Sciatic nerve (tissue), 2 donors: ENCODE measurements around the gene TRABD2B. TPM values are rescaled to one million over a fixed set of nuclear protein-coding genes. Genes with fewer than 3 reads are reported as not detected.

Experiments used
- ATAC-seq: fragments of 200-7000 bp; cut with Tn5 transposase; one replicate; pipeline ENCODE4 v1.9.1; 2020; ENCODE audit warnings: mild to moderate bottlenecking, moderate library complexity
- DNase-seq: peaks from one replicate; pipeline ENCODE4 v3.0.0-alpha.2; 2020; ENCODE audit warnings: low spot score
- intact Hi-C: fragments of 100-400 bp; cut with DNase I; formaldehyde crosslinking; loops from one replicate; pipeline ENCODE4 v1.14.2; 2022
- total RNA-seq: library from RNA; stranded (reverse); fragmentation: NEBNext Ultra II Directional; extraction: Animal tissue kit (Norgen Biotek cat#: 25700); gene quantifications from one replicate; pipeline ENCODE4 v1.2.1, GENCODE V29; 2021
- donor health status: DM: no; HTN: no; CAD: no.
- donor health status: DM: no; HTN: no; CAD: no.

The TRABD2B gene
- total RNA-seq, 1 donor from 2014 or later: 5.0 TPM

DNA sequence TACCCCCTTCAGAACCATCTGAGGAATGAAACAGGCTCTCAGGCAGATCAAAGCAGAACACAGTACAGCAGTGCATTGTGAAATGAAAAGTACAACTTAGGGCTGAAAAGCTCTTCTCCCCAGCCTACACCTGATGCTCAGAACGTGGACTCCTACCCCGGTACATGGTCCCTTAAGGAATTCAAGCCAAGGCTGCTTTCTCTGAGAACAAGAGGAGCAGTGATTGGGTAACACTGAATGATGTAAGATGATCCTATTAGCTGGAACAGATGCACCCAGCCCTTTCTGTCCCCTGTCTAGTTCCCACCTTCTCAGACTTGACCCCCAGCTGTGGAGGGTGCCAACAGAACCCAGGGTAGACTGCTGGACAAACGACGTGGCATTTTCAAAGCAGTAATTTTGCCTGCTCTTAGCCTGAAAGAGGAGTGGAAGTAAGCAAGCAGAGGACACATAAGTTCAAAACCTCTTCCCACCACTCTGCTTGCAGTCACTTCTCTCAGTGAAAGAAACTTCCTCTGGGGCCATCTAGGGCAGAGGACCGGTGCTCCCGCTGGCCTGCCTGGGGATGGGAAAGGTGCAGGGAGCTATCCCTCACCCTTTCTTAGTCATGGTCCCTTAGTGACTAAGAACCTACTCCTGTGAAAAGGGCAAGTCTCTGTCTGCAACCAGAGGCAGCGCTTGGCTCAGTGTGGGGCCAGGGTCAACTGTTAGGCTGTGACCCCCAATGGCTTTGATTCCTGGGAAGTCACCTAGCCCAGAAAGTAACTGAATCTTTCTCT is 72.7 kb downstream of the TRABD2B start:
- DNase-seq: no peak
- intact Hi-C loops: no loop called here
- no peak for ATAC-seq

DNA sequence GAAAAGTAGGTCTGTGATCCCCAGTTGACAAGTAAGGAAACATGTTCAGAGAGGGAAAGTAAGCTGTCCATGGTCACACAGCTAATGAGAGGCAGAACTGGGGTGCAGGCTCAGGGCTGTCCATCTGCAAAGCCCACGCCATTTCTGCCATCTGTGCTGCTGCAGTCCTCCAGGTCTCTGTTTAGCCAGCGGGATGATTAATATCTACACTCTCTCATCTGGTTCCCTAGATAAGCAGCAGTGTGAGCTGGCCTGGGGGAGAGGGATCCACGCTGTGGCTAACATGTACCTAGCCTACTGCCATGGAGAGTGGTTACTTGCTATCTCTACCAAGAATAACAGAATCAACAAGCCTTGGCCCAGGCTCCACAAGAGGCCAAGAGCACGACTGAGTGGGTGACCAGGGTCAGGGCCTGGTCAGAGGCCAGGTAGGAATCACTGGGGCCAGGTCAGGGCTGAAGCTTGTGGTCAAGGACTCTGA is 75.2 kb downstream of the TRABD2B start:
- DNase-seq: no peak
- intact Hi-C loops: no loop called here
- no peak for ATAC-seq

DNA sequence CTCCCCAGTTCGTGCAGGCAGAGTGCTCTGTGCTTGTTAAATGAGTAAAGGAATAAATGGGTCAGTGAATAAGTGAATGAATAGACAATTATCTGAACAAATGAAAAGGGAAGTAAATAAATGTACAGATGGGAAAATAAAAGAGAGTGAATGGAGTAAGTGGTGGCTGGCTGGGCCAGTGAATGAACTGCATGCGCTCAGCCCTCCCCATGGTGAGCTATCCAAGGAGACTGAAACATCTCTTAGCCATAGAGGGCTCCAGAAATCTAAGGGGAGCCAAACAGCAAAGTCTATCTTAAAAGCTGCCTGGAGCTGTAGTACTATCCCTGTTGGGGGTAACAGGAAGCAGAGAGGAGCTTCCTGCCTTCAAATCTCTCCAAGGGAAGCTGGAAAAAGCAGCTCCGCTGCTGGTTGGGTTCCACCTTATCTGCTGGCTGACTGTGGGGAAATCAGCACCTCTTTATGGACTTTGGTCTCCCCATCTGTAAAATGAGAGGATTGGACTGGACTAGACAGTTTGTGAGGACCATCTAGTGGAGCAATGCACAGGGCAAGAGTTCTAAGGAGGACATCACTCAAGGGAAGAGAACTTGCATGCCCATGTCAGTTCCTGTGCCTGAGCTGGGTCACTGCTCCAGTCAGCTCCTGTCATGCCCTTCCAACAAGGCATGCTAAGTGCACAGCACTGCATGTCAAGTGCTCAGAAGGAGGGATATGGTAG is 77.9 kb downstream of the TRABD2B start:
- ATAC-seq (no peak), DNase-seq (no peak)
- intact Hi-C loops: no loop called here

DNA sequence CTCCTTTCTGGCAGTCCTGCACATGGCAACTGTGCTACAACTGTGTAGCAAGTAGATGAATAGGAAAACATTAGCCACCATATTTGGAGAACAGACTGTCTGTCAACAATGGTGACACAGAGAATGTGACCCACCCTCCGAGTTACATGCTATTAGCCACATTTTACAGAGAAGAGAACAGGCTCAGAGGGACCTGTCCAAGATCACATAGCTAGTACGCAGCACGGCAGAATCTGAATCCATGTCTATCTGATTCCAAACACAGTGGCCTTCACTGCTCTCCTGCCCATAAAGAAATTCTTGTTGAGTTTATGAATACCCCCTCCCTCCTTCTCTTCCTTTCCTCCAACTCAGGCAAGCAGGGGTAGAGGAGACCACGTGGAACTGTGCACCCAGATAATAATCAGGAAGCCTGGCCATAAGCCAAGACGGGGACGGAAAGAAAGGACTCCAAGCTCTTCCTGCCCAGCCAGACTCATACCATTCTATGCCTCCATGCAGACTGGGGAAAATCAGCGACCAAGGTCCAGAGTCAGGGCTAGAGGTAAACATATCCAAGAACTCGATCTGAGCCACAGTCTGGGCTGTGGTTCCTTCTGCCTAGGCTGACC is 78.8 kb downstream of the TRABD2B start:
- intact Hi-C loops: no loop called here
- DNase-seq (no peak), ATAC-seq (no peak)

DNA sequence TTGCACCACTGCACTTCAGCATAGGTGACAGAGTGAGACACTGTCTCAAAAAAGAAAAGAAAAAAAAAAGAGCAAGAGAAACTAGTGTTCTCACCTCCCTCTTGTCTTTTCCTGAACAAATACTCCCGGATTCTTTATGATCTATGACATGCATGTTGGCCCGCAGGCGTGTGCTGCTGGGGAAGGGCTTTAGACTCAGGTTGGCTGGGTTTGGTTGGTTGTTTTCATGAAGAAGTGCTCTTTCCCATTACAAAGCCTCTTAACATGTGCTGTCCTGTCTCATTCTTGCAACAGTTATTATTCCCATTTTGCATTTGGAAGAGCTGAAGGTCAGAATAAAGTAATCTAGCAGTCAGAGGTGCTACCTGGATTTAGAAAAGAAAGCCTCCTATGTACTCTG is 79.5 kb downstream of the TRABD2B start:
- intact Hi-C loops: no loop called here
- ATAC-seq: no peak
- DNase-seq: no peak

DNA sequence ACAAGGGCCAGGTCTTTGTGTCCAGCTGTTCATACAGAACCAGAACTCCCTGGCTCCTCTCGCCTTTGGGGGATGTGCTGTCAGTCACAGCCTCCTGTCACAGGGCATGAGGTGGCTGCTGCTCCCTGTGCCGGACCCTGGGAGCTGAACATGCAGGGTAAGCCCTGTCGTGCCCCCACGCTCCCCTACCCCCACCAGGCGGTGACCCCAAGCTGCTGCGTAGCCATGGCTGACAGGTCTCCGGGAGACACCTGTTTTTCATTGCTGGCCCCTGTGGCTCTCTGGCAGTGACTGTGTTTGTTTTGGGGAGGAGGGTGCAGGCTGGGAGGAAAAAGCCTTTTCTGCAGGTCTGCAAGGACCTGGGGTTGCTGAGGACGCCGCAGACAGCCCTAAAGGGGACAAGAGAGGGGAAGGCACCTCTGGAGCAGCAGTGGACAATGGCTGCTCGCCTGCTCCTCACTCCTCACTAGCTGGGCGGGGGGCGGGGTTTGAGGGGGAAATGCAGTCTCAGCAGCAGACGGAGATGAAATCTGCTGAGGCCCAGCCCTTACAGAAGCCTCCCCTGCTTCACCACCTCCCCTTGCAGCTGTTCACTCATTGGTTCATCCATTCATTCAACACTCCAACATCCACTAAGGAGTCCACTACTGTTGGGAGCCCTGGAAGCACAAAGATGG is 81.4 kb downstream of the TRABD2B start:
- intact Hi-C loops: no loop called here
- DNase-seq (no peak), ATAC-seq (no peak)

DNA sequence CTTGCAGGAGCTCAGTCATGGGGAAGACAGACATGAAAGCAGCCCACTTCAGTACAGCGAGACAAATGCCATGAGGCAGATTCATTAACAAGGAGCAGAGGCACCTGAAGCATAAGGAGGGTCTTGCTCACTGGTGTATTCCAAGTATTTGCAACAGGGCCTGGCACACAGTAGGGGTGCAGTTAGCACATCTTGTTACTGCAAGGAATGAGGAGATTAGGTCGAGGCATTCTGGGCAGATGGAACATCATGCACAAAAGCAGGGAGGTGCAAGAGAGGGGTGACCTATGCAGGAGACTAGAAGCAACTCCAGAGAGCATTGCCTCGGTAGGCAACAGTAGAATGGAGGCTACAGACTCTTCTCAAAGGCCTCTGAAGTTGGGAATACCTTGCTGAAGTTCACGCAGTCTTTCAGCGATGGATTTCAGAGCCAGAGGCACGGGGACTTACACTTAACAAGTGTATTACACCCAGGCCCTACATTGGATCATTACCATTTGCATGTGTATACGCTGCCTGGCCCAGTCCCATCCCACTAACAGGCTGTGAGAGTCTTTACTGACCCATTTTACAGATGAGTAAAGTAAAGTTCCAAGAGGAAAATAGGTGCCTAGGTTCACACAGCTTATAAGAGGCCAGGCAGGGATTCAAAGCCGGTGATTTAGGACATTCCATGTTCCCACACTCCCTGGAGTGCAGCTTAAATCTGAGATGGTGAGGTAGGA is 82.1 kb downstream of the TRABD2B start:
- intact Hi-C loops: no loop called here
- ATAC-seq (no peak), DNase-seq (no peak)

DNA sequence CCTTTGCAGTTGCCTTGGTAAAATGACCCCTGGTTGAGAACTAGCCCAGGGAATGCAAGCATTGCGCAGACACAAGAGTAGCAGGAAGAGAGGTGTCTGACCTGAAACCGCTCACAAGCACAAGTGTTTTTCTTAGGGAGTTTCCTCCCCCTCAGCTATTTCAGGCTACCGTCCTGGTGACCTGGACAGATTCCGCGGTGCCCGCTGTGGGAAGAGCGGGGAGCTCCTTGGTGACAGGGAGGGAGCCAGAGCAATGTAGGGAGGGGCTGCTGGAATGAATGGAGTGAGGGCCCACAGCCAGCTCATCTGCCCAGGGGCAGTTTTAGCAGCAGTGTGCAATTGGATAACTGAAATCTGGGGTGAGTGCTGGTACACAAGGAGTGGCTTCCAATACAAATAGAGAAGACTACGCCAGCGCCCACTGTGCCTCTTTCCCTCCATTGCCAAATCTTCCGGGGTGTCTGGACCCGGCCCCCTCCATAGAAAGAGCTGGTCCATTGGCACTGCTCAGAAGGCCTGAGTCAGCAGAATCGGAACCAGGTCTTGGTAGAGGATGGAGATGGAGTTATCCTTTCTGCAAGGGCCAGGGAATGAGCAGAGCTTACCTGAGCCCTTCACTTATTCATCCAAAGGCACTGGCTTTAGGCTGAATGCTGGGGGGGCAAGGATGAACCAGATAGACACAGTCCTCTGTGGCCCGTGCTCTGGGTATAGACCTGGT is 82.8 kb downstream of the TRABD2B start:
- no peak for ATAC-seq

DNA sequence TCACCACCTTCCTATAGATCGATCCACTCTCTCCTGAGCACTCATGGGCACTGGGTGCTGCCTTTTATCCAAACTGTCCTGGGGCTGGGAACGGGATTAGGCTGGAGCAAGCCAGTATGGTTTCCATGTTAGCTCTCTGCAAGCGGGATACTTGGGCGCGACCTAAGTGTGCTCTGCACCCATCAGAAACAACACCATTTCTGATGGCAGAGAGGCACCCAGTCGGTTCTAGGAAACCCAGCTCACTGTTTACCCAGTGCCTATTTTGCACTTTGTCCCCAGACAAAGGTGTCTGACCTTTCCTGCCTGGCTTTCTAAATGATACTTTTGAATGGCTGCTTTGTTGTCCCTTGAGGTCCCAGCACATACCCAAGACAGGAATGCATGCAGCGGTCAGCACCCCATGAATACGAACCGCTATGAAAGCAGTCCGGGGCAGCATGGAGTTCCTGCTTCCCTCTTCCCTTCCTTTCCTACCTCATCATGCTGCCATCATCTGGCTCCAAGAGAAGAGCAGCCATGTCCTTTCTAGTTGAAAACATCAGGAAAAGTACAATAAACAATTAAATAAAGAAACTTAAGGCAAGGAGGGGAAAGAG is 83.9 kb downstream of the TRABD2B start:
- DNase-seq: no peak
- intact Hi-C loops: no loop called here
- ATAC-seq: no peak

More for the DNA sequence above, 82.8 kb downstream of the TRABD2B start:
- DNase-seq: no peak
- intact Hi-C loops: no loop called here

DNA sequence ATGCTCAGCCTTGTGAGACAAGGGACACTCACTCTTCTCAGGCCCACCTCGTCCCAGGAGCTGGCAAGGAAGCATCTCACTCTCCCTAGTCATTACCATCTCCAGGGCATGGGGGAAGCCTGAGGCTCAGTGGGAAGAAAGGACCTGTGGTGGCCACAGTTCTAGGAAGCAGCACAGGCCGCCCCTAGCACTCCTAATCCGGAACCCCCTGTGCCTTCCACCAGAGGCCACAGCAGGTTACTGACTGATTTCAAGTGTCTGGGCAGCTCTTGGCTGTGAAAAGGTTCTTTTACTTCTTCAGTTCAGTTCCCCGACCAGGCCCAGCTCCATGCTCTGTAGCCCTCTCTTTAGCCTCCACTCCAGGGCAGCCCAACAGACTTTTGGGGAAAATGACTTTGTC is 84.4 kb downstream of the TRABD2B start:
- intact Hi-C loops: no loop called here
- DNase-seq: no peak
- no peak for ATAC-seq

DNA sequence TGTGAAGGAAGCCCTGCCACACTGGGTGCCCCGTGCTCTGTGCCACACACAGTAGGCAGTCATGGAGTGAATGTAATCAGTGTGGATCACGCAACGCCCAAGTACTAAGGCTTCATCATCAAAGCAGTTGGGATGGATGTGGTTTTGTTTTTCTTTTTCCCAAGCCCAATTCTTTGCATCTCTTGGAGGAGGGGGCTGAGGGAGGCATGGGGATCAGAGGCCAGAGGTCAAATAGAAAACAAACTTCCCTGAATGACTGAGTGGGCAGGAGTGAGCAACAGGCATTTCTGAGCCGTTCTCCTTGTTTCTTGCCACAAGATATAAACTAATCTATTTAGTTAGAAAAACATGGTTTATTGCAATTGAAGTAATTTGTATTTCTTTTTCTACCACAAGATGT is 85.3 kb downstream of the TRABD2B start:
- no peak for ATAC-seq
- intact Hi-C loops: no loop called here
- no peak for DNase-seq

DNA sequence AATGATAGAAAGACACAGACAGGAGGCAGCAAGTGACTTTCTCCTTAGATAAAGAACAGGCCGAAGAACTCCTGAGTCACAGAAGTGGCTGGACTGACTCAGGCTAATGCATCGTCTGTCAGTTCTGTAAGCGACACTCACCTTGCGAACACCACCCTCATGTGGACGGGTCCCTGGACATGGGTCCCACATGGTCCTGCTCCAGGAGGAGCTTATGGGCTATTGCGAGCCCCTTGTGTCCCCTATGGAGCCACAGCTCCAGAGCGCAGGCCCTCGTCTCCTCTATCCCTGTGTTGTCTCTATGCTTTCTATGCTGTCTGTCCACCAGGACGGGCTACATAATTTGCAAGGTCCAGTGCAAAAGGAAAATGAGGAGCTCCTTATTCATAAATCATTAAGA is 85.8 kb downstream of the TRABD2B start:
- DNase-seq (no peak), ATAC-seq (no peak)
- intact Hi-C loops: no loop called here

DNA sequence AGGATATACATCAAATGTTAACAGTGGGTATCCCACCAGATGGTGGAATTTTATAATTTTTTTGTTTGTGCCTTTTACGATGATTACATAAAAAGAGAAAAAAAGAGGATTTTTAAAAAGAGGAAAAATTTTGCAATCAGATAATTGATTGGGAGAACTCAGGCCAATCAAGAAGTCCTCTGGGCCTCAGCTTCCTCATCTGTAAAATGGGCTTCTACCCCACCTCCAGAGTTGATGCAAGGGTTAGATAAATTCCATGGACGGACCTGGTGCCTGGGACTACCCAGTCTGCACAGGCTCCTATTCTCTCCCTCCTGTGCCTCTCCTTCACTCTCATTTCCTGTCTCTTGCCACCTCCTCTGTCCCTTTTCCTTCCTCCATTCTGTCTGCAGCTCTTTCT is 88.9 kb downstream of the TRABD2B start:
- DNase-seq: no peak
- intact Hi-C loops: no loop called here
- ATAC-seq: no peak

DNA sequence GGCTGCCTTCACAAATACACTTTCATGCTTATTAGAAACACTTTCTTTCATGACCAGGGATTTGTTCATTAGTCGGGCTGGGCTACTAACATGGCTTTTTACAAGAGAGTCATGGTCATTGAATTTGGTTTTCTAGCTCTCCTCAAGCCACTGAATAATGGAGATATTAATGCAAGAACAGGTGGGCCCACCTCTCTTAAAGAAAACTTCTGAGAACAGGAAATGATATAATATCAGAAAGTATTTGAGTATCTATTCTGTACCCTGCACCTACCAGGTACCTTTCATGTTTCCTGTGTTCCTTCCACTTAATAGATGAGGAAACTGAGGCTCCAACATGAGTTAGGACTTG is 90.0 kb downstream of the TRABD2B start:
- ATAC-seq: no peak
- DNase-seq: no peak
- intact Hi-C loops: no loop called here

DNA sequence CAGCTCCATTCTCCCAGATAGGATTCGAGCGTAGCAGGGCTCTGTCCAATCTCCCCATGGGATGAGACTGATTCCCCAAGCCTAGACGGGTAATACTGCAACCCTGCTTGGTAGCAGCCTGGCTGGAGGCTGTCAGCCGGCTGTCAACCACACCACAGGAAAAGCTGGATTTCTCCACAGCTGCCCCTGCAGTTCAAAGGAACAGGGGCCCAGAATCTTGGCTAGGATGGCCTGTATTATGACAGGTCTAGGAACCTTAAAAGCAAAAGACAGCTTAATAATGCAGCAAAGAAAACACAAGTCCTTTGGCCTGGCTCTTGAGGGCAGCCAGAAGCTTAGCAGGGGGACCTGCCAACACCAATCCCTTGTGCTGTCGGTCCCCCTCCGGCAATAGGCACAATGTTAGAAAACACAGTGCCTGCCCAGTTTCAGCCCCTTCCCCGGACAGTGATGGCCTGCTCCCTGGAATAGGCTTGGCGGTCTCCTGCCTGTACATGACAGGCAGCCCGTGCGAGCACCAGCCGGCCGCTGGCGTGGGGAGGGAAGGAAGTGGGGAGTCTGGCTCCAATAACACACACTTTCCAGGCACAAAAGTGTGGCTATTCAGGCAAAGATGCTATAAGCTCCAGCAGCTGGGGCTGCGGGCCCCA is 90.5 kb downstream of the TRABD2B start:
- no peak for DNase-seq
- no peak for ATAC-seq
- intact Hi-C loops: no loop called here

DNA sequence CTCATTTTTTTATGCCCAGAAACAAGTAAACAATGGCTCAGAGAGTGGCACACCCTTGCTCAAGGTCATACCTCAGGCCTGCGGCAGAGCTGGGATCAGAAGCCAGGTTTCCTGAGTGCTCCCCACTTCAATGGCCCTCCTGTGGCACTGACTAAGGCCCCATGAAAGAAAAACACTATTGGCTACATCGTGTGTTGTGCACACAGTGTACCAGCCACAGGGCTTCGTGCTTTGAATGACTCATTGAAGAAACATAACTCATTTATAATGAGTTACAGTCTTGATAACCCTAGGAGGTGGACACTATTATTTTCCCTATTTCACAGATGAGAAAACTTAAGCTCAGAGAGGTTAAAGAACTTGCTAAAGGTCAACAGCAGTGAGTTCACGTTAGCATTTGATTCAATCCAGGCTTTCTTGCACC is 91.2 kb downstream of the TRABD2B start:
- DNase-seq (no peak), ATAC-seq (no peak)
- intact Hi-C loops: no loop called here

DNA sequence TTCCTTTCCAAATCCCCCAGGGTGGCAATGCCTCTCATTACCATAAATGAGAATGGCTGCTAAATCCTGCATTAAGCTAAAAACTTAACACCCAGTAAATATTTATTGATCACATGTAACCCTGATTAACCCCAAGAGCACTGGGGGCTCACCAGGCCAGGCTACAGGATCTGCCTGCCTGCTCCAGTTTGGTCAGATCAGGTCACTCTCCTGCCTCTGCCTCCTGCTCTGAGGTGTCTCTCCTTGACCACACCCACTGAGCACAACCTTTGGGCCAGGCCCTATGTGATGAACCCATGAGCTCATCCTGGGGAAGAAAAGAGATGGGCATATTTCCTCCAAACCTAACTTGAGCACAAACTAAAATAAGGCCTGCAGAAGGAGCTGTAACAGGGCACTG is 93.5 kb downstream of the TRABD2B start:
- intact Hi-C loops: no loop called here
- DNase-seq: no peak
- ATAC-seq: no peak
